Measurements from ENCODE around the gene DNAJC3.
"Not testable (repeated sequence)": the region's sequence is repeated elsewhere in the genome, so short reads cannot be mapped to it uniquely, and the experiment has no call there.

DNAJC3 gene

DNA sequence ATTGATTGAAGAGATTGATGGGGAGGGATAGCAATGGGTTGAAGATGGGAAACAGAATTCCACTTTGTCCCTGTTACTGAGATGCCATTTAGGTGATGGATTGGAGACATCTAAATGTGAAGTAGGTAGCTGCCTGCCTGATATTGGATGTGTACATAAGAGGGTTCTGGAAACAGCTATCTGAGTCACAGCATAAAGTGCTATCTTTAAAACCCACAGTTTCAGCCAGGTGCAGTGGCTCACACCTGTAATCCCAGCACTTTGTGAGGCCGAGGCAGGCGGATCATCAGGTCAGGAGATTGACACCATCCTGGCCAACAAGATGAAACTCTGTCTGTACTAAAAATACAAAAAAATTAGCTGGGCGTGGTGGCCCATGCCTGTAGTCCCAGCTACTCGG is 72.6 kb downstream of the DNAJC3 start:
- Histone ChIP-seq H3K9me3 (ENCODE audit: insufficient read depth, low read depth, low read length) (no peaks in the 10 kb centered on the region), H3K27ac (ENCODE audit: low read length) (no peak overlapping the region), H3K9ac (ENCODE audit: low read depth, low read length) (no peak overlapping the region), H3K36me3 (ENCODE audit: insufficient read depth, low read depth, low read length) (no peaks in the 10 kb centered on the region), H3K4me3 (ENCODE audit: low read length) (no peak overlapping the region), H3K27me3 (ENCODE audit: insufficient read depth, low read length) (no peaks in the 10 kb centered on the region), H3K4me1 (ENCODE audit: insufficient read depth, low read length) (no peaks in the 10 kb centered on the region)

GRCh38 chr13:95752677-95753076 is 75.7 kb downstream of the DNAJC3 start:
- H3K9me3 ChIP-seq (ENCODE audit: insufficient read depth, low read depth, low read length), result no peaks in the 10 kb centered on the region
- no peak overlapping the region for H3K4me3 ChIP-seq (ENCODE audit: low read length)
- no peak overlapping the region for H3K9ac ChIP-seq (ENCODE audit: low read depth, low read length)
- no peaks in the 10 kb centered on the region for H3K36me3 ChIP-seq (ENCODE audit: insufficient read depth, low read depth, low read length)
- no peaks in the 10 kb centered on the region for H3K27me3 ChIP-seq (ENCODE audit: insufficient read depth, low read length)
- no peaks in the 10 kb centered on the region for H3K4me1 ChIP-seq (ENCODE audit: insufficient read depth, low read length)
- no peak overlapping the region for H3K27ac ChIP-seq (ENCODE audit: low read length)

- no peaks in the 10 kb centered on the region for H3K36me3 ChIP-seq (ENCODE audit: insufficient read depth, low read depth, low read length)
- H3K9me3 ChIP-seq (ENCODE audit: insufficient read depth, low read depth, low read length), result no peaks in the 10 kb centered on the region
- H3K9ac ChIP-seq (ENCODE audit: low read depth, low read length), result no peak overlapping the region
- no peaks in the 10 kb centered on the region for H3K4me1 ChIP-seq (ENCODE audit: insufficient read depth, low read length)
- no peaks in the 10 kb centered on the region for H3K27me3 ChIP-seq (ENCODE audit: insufficient read depth, low read length)
- H3K27ac ChIP-seq (ENCODE audit: low read length), result no peak overlapping the region
- no peak overlapping the region for H3K4me3 ChIP-seq (ENCODE audit: low read length)
Measured at GRCh38 chr13:95754069-95754468, 77.1 kb downstream of the DNAJC3 start.

- H3K9ac ChIP-seq (ENCODE audit: low read depth, low read length), result no peak overlapping the region; the same call in 1 of the 2 replicates
- H3K27ac ChIP-seq (ENCODE audit: low read length), result no peak overlapping the region
- H3K36me3 ChIP-seq (ENCODE audit: insufficient read depth, low read depth, low read length), result no peaks in the 10 kb centered on the region
- H3K27me3 ChIP-seq (ENCODE audit: insufficient read depth, low read length), result no peaks in the 10 kb centered on the region
- no peak overlapping the region for H3K4me3 ChIP-seq (ENCODE audit: low read length)
- no peaks in the 10 kb centered on the region for H3K4me1 ChIP-seq (ENCODE audit: insufficient read depth, low read length)
- no peaks in the 10 kb centered on the region for H3K9me3 ChIP-seq (ENCODE audit: insufficient read depth, low read depth, low read length)
Measured at GRCh38 chr13:95756072-95756471, 79.1 kb downstream of the DNAJC3 start.

DNA sequence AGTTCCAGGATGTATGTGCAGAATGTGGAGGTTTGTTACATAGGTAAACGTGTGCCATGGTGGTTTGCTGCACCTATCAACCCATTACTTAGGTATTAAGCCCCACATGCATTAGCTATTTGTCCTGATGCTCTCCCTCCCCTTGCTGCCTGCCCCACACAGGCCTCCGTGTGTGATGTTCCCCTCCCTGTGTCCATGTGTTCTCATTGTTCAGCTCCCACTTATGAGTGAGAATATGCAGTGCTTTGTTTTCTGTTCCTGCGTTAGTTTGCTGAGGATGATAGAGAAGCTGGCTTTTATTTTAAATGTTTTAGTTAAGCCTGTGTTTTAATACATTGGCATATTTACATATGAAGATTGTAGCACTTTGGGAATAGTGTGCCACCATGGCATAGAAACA is 85.7 kb downstream of the DNAJC3 start:
- H3K27ac ChIP-seq (ENCODE audit: low read length); H3K4me1 ChIP-seq (ENCODE audit: insufficient read depth, low read length); H3K27me3 ChIP-seq (ENCODE audit: insufficient read depth, low read length); H3K9ac ChIP-seq (ENCODE audit: low read depth, low read length); H3K9me3 ChIP-seq (ENCODE audit: insufficient read depth, low read depth, low read length); H3K4me3 ChIP-seq (ENCODE audit: low read length): not testable (repeated sequence)
- 0 out of 2 replicates have a peak, but pooled peaks cover 11% of the 10 kb centered on the region for H3K36me3 ChIP-seq (ENCODE audit: insufficient read depth, low read depth, low read length)

GRCh38 chr13:95763601-95764000 is 86.7 kb downstream of the DNAJC3 start:
- H3K27ac ChIP-seq (ENCODE audit: low read length), result no peak overlapping the region
- H3K9me3 ChIP-seq (ENCODE audit: insufficient read depth, low read depth, low read length), result no peaks in the 10 kb centered on the region
- no peak overlapping the region for H3K4me3 ChIP-seq (ENCODE audit: low read length)
- H3K36me3 ChIP-seq (ENCODE audit: insufficient read depth, low read depth, low read length), result 0 out of 2 replicates have a peak, but pooled peaks cover 11% of the 10 kb centered on the region
- no peaks in the 10 kb centered on the region for H3K27me3 ChIP-seq (ENCODE audit: insufficient read depth, low read length)
- H3K4me1 ChIP-seq (ENCODE audit: insufficient read depth, low read length), result no peaks in the 10 kb centered on the region
- H3K9ac ChIP-seq (ENCODE audit: low read depth, low read length), result no peak overlapping the region

DNA sequence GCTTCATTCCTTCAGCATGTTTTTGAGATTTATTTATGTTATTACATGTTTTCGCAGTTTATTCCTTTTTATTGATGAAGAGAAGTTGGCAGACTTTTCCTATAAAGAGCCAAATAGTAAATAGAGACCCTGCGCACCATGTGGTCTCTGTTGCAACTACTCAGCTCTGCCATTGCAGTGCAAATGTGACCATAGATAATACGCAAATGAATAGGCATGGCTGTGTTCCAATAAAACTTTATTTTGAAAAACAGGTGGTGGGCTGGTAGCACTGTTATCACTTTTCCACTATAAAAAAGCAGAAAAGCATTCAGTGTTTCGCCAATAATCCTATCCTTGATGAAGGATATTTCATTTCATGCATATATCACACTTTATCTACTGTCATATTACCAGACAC is 95.0 kb downstream of the DNAJC3 start:
- H3K9me3 ChIP-seq (ENCODE audit: insufficient read depth, low read depth, low read length), result no peaks in the 10 kb centered on the region
- no peak overlapping the region for H3K27ac ChIP-seq (ENCODE audit: low read length)
- H3K9ac ChIP-seq (ENCODE audit: low read depth, low read length), result no peak overlapping the region
- H3K36me3 ChIP-seq (ENCODE audit: insufficient read depth, low read depth, low read length), result no peaks in the 10 kb centered on the region
- no peaks in the 10 kb centered on the region for H3K4me1 ChIP-seq (ENCODE audit: insufficient read depth, low read length)
- no peak overlapping the region for H3K4me3 ChIP-seq (ENCODE audit: low read length)
- no peaks in the 10 kb centered on the region for H3K27me3 ChIP-seq (ENCODE audit: insufficient read depth, low read length)

- Histone ChIP-seq H3K9me3 (ENCODE audit: insufficient read depth, low read depth, low read length) (no peaks in the 10 kb centered on the region), H3K36me3 (ENCODE audit: insufficient read depth, low read depth, low read length) (0 out of 2 replicates have a peak, but pooled peaks cover 4% of the 10 kb centered on the region), H3K27ac (ENCODE audit: low read length) (no peak overlapping the region), H3K9ac (ENCODE audit: low read depth, low read length) (no peak overlapping the region), H3K27me3 (ENCODE audit: insufficient read depth, low read length) (no peaks in the 10 kb centered on the region), H3K4me3 (ENCODE audit: low read length) (no peak overlapping the region), H3K4me1 (ENCODE audit: insufficient read depth, low read length) (no peaks in the 10 kb centered on the region)
Measured at GRCh38 chr13:95779522-95779921, 102.6 kb downstream of the DNAJC3 start.

- Histone ChIP-seq H3K36me3 (ENCODE audit: insufficient read depth, low read depth, low read length) (0 out of 2 replicates have a peak, but pooled peaks cover 4% of the 10 kb centered on the region), H3K27me3 (ENCODE audit: insufficient read depth, low read length) (no peaks in the 10 kb centered on the region), H3K9ac (ENCODE audit: low read depth, low read length) (no peak overlapping the region), H3K4me3 (ENCODE audit: low read length) (no peak overlapping the region), H3K4me1 (ENCODE audit: insufficient read depth, low read length) (no peaks in the 10 kb centered on the region), H3K27ac (ENCODE audit: low read length) (no peak overlapping the region), H3K9me3 (ENCODE audit: insufficient read depth, low read depth, low read length) (no peaks in the 10 kb centered on the region)
Measured at GRCh38 chr13:95781016-95781415, 104.1 kb downstream of the DNAJC3 start.

- H3K9me3 ChIP-seq (ENCODE audit: insufficient read depth, low read depth, low read length); H3K27ac ChIP-seq (ENCODE audit: low read length); H3K4me3 ChIP-seq (ENCODE audit: low read length): not testable (repeated sequence)
Measured at GRCh38 chr13:95781940-95782339, 105.0 kb downstream of the DNAJC3 start.

DNA sequence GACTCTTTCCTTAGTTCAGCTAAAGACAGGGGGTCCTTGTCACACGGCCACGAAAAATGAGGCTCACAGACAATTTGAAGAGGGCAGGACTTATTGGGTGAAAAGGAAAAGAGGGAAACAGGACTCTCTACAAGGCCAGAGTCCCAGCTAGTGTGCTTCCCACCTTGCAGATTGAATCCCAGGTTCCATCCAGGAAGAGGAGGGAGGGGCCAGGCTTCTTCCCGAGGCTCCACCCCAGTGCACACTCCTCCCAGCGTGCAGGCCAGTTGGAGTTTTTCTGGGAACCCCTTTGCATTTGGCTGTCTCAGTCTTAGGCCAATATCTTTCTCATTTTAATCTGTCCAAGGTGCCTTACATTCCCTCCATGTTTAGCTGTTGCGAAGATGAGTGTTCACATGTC is 106.8 kb downstream of the DNAJC3 start:
- H3K9ac ChIP-seq (ENCODE audit: low read depth, low read length), result no peak overlapping the region
- H3K27me3 ChIP-seq (ENCODE audit: insufficient read depth, low read length), result no peaks in the 10 kb centered on the region
- H3K4me1 ChIP-seq (ENCODE audit: insufficient read depth, low read length), result no peaks in the 10 kb centered on the region
- H3K36me3 ChIP-seq (ENCODE audit: insufficient read depth, low read depth, low read length), result 0 out of 2 replicates have a peak, but pooled peaks cover 4% of the 10 kb centered on the region
- no peak overlapping the region for H3K4me3 ChIP-seq (ENCODE audit: low read length)
- H3K9me3 ChIP-seq (ENCODE audit: insufficient read depth, low read depth, low read length), result no peaks in the 10 kb centered on the region
- H3K27ac ChIP-seq (ENCODE audit: low read length), result no peak overlapping the region

More at GRCh38 chr13:95781940-95782339, 105.0 kb downstream of the DNAJC3 start:
- H3K4me1 ChIP-seq (ENCODE audit: insufficient read depth, low read length); H3K27me3 ChIP-seq (ENCODE audit: insufficient read depth, low read length); H3K36me3 ChIP-seq (ENCODE audit: insufficient read depth, low read depth, low read length); H3K9ac ChIP-seq (ENCODE audit: low read depth, low read length): not testable (repeated sequence)

DNA sequence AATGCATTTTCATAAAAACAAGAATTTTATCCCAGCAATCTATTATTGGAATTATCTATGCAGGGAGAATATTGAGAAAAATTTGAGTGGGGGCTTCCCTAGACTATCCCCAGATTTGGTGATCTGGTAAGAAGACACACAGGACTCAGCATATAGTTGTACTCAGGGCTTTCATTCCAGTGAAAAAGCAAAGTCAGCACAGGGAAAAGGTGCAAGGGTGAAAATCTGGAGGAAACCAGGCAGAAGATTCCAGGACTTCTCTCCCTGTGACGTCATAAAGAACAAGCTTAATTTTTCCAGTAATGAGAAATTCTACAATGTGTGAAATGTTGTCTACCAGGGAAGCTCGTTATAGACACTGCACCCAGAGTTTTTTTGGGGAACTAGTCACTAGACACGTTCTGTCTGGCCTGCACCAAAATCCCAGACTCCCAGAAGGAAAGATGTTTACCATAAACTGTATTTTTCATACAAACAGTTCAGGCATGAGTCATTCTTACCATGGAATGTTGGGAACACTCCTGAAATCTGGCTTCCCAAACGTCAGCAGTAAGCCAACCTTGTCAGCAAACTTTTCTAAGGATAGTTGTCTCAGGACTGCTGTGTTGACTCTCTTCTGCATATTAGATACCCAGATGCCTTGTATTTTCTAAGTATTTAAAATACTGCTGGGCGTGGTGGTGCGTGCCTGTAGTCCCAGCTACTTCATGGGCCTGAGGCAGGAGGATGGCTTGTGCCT is 107.4 kb downstream of the DNAJC3 start:
- H3K4me1 ChIP-seq (ENCODE audit: insufficient read depth, low read length), result no peaks in the 10 kb centered on the region

More for the DNA sequence above, 107.4 kb downstream of the DNAJC3 start:
- Histone ChIP-seq H3K27ac (ENCODE audit: low read length) (no peak overlapping the region), H3K36me3 (ENCODE audit: insufficient read depth, low read depth, low read length) (0 out of 2 replicates have a peak, but pooled peaks cover 4% of the 10 kb centered on the region), H3K27me3 (ENCODE audit: insufficient read depth, low read length) (no peaks in the 10 kb centered on the region), H3K9ac (ENCODE audit: low read depth, low read length) (no peak overlapping the region), H3K9me3 (ENCODE audit: insufficient read depth, low read depth, low read length) (no peaks in the 10 kb centered on the region), H3K4me3 (ENCODE audit: low read length) (no peak overlapping the region)

Measured in iPS-20b (cell line).